ENCODE measurements around the gene GOLT1A.

The GOLT1A gene

GRCh38 chr1:204149635-204150565 lies 63.9 kb downstream of the GOLT1A start:
- no peak for DNase-seq
- intact Hi-C loops (cut with DNase I): no loop called here

- DNase-seq: no peak
- intact Hi-C loops (cut with DNase I): no loop called here
Observed at GRCh38 chr1:204149107-204149506, 64.7 kb downstream of the GOLT1A start.

All from head of caudate nucleus (tissue), 42 donors.